Calu3 (cell line): Measurements from ENCODE around the gene CHD5. TPM values are rescaled to one million over a fixed set of nuclear protein-coding genes. Genes with fewer than 3 reads are reported as not detected.

Experiments
- BruUV-seq: library from RNA; stranded (reverse); fragments of 400-500 nt; replicated peaks from 2 replicates; lab custom pipeline; 2021; lab: Mats Ljungman, UMichigan
- CTCF ChIA-PET: fragments of 300-600 bp; sonication (Branson Sonifier 250); formaldehyde crosslinking; loops from one replicate; lab custom pipeline; 2022; ENCODE audit warnings: antibody characterized with exemption; lab: Charles Lee
- DNase-seq: peaks from one replicate; pipeline ENCODE4 v3.0.0; 2022
- H3K27ac Mint-ChIP-seq: one replicate; pipeline ENCODE4 v1.8.0; 2022; ENCODE audit warnings: mixed read lengths; ENCODE audit not compliant: unreplicated experiment
- H3K27me3 Mint-ChIP-seq: one replicate; pipeline ENCODE4 v1.8.0; 2022; ENCODE audit warnings: mixed read lengths; ENCODE audit not compliant: unreplicated experiment
- H3K36me3 Mint-ChIP-seq: one replicate; pipeline ENCODE4 v1.8.0; 2022; ENCODE audit warnings: mild to moderate bottlenecking, moderate library complexity, mixed read lengths; ENCODE audit not compliant: insufficient read depth, unreplicated experiment
- H3K4me1 Mint-ChIP-seq: one replicate; pipeline ENCODE4 v1.8.0; 2022; ENCODE audit warnings: mild to moderate bottlenecking, low read depth, mixed read lengths; ENCODE audit not compliant: unreplicated experiment
- H3K4me3 Mint-ChIP-seq: one replicate; pipeline ENCODE4 v1.8.0; 2022; ENCODE audit warnings: mild to moderate bottlenecking, low read depth, moderate library complexity, mixed read lengths; ENCODE audit not compliant: unreplicated experiment
- H3K9me3 Mint-ChIP-seq: one replicate; pipeline ENCODE4 v1.8.0; 2022; ENCODE audit warnings: low read depth, mixed read lengths; ENCODE audit not compliant: unreplicated experiment
- intact Hi-C: fragments of 100-400 bp; cut with micrococcal nuclease; formaldehyde crosslinking; loops from one replicate; pipeline ENCODE4 v1.10.0; 2022; ENCODE audit not compliant: unreplicated experiment
- total RNA-seq: library from RNA; stranded (reverse); gene quantifications from 2 replicates; pipeline ENCODE4 v1.2.3, GENCODE V29; 2022
- TF ChIP-seq, protein P1 (sequence below): fragments of 200-600 bp; IDR thresholded peaks from one replicate; pipeline ENCODE4 v1.8.0; 2022; ENCODE audit warnings: antibody characterized with exemption; ENCODE audit not compliant: unreplicated experiment

The CHD5 gene
- total RNA-seq, 1 experiment from 2014 or later = 0.28 TPM

DNA sequence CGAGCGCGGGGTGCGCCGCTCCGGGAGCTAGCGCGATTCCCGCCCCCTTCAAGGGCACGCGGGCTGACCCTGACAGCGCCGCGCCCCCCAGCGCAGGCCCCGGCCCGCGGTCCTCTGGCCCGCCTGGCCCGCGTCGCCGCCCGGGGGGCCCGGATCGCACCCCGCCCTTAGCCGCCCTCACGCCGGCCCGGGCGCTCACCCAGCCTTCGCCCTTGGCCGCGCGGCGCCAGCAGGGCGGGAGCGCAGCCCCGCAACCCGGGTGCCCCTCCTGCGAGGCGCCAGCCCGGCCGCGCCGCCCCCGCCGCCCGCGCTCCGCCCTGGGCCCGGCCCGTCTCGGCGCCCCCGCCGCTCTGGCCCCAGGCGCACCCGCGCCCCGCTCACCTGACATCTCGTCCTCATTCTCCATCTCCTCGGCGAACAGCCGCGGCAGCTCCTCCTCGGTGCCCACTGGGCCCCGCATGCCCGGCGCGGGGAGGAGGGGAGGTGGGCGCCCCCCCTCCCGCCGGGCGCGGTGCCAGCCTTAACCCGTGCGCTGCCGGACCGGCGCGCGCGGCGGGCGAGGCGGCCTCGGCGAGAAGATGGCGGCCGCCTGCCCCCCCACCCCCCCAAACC, 451 bp downstream of the CHD5 start:
- H3K36me3 Mint-ChIP-seq = peaks cover 24% of the 10 kb centered on the region
- TF ChIP-seq, protein P1, sequence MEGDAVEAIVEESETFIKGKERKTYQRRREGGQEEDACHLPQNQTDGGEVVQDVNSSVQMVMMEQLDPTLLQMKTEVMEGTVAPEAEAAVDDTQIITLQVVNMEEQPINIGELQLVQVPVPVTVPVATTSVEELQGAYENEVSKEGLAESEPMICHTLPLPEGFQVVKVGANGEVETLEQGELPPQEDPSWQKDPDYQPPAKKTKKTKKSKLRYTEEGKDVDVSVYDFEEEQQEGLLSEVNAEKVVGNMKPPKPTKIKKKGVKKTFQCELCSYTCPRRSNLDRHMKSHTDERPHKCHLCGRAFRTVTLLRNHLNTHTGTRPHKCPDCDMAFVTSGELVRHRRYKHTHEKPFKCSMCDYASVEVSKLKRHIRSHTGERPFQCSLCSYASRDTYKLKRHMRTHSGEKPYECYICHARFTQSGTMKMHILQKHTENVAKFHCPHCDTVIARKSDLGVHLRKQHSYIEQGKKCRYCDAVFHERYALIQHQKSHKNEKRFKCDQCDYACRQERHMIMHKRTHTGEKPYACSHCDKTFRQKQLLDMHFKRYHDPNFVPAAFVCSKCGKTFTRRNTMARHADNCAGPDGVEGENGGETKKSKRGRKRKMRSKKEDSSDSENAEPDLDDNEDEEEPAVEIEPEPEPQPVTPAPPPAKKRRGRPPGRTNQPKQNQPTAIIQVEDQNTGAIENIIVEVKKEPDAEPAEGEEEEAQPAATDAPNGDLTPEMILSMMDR = no peak
- no TSS peak for BruUV-seq
- no peaks in the 10 kb centered on the region for H3K9me3 Mint-ChIP-seq
- H3K4me3 Mint-ChIP-seq = no peak overlapping the region
- H3K27ac Mint-ChIP-seq = no peak overlapping the region
- no peaks in the 10 kb centered on the region for H3K4me1 Mint-ChIP-seq
- CTCF ChIA-PET = interaction anchor here (0.6 kb wide), 1 partner anchor 13 kb away, joined by 6 read pairs; no protein-coding TSS in a partner anchor
- DNase-seq = no peak
- intact Hi-C loops = loop anchor here (10.0 kb wide), 1 partner anchor 125 kb away; no protein-coding TSS in a partner anchor
- peaks cover 39% of the 10 kb centered on the region for H3K27me3 Mint-ChIP-seq

- intact Hi-C loops = loop anchor here (10.0 kb wide), 1 partner anchor 124 kb away; no protein-coding TSS in a partner anchor
- peaks cover 20% of the 10 kb centered on the region for H3K36me3 Mint-ChIP-seq
- no peaks in the 10 kb centered on the region for H3K9me3 Mint-ChIP-seq
- TF ChIP-seq, protein P1 = no peak
- CTCF ChIA-PET = interaction anchor here (0.6 kb wide), 1 partner anchor 14 kb away, joined by 6 read pairs; no protein-coding TSS in a partner anchor
- peaks cover 39% of the 10 kb centered on the region for H3K27me3 Mint-ChIP-seq
- peak overlapping the region; percentile 64 for H3K4me3 Mint-ChIP-seq
- no peak for DNase-seq
- H3K27ac Mint-ChIP-seq = no peak overlapping the region
- BruUV-seq = no TSS peak
- H3K4me1 Mint-ChIP-seq = no peaks in the 10 kb centered on the region
Measured at GRCh38 chr1:6178751-6179563, 1.2 kb downstream of the CHD5 start.

GRCh38 chr1:6177681-6178380, 2.3 kb downstream of the CHD5 start:
- TF ChIP-seq, protein P1 = no peak
- peaks cover 39% of the 10 kb centered on the region for H3K27me3 Mint-ChIP-seq
- CTCF ChIA-PET = no interaction called here
- H3K4me3 Mint-ChIP-seq = no peak overlapping the region
- no peaks in the 10 kb centered on the region for H3K4me1 Mint-ChIP-seq
- no peaks in the 10 kb centered on the region for H3K9me3 Mint-ChIP-seq
- H3K27ac Mint-ChIP-seq = no peak overlapping the region
- intact Hi-C loops = loop anchor here (10.0 kb wide), 1 partner anchor 123 kb away; no protein-coding TSS in a partner anchor
- BruUV-seq = no TSS peak
- DNase-seq = no peak
- peaks cover 13% of the 10 kb centered on the region for H3K36me3 Mint-ChIP-seq

GRCh38 chr1:6176779-6177178, 3.3 kb downstream of the CHD5 start:
- DNase-seq = no peak
- CTCF ChIA-PET = no interaction called here

More at GRCh38 chr1:6176779-6177178, 3.3 kb downstream of the CHD5 start:
- H3K4me3 Mint-ChIP-seq = no peak overlapping the region
- no peaks in the 10 kb centered on the region for H3K9me3 Mint-ChIP-seq
- BruUV-seq = no TSS peak
- no peak overlapping the region for H3K27ac Mint-ChIP-seq
- peaks cover 13% of the 10 kb centered on the region for H3K36me3 Mint-ChIP-seq
- H3K4me1 Mint-ChIP-seq = peaks cover under 1% of the 10 kb centered on the region
- intact Hi-C loops = loop anchor here (10.0 kb wide), 1 partner anchor 122 kb away; no protein-coding TSS in a partner anchor
- H3K27me3 Mint-ChIP-seq = peaks cover 41% of the 10 kb centered on the region
- TF ChIP-seq, protein P1 = no peak
